Gastrocnemius medialis (tissue), 4 donors: ENCODE data around the gene TK1. TPM values are rescaled to one million over a fixed set of nuclear protein-coding genes. Genes with fewer than 3 reads are reported as not detected.

Experiments
- ATAC-seq, 2 donors: fragments of 150-250 bp; one replicate each; pipeline ENCODE4 v1.9.1; 2016
- DNase-seq, 2 donors: peaks; one replicate each; pipeline ENCODE4 v3.0.0-alpha.2; 2019
- H3K27ac ChIP-seq, 4 donors: fragments of 200-600 bp; sonication (generic); 1 replicate in 1 of 4; 2 replicates in 3 of 4; pipeline ENCODE4 v1.5.1; 2016 to 2018; ENCODE audit warnings: mild to moderate bottlenecking in 2 of 4, moderate library complexity in 1 of 4
- H3K27me3 ChIP-seq, 3 donors: fragments of 200-600 bp; sonication (generic) in 2 of 3; 1 replicate in 1 of 3; 2 replicates in 2 of 3; pipeline versions ENCODE4 v1.5.1 to v1.6.0; 2016 to 2019; ENCODE audit warnings: mild to moderate bottlenecking in 1 of 3, moderate library complexity in 1 of 3
- H3K36me3 ChIP-seq, 2 donors: fragments of 200-600 bp; sonication (generic) in 1 of 2; one replicate each; pipeline ENCODE4 v1.5.1; 2017 to 2018
- H3K4me1 ChIP-seq, 2 donors: fragments of 200-600 bp; sonication (generic) in 1 of 2; one replicate each; pipeline ENCODE4 v1.5.1; 2016 to 2017; ENCODE audit warnings: mild to moderate bottlenecking in 2 of 2
- H3K4me3 ChIP-seq, 4 donors: fragments of 200-600 bp; sonication (generic) in 3 of 4; 1 replicate in 1 of 4; 2 replicates in 3 of 4; pipeline ENCODE4 v1.5.1; 2016 to 2019; ENCODE audit warnings: mild to moderate bottlenecking in 2 of 4
- H3K9me3 ChIP-seq, 3 donors: fragments of 200-600 bp; sonication (generic) in 2 of 3; 1 replicate in 1 of 3; 2 replicates in 2 of 3; pipeline ENCODE4 v1.5.1; 2016 to 2019
- POLR2A ChIP-seq, 2 donors: fragments of 450-650 bp; IDR thresholded peaks; one replicate each; pipeline ENCODE4 v1.6.1; 2017; ENCODE audit warnings: antibody characterized with exemption in 2 of 2, mild to moderate bottlenecking in 2 of 2, moderate library complexity in 2 of 2
- in situ Hi-C, 4 donors: fragments of 200-750 bp; cut with MboI; loops; one replicate each; pipeline versions ENCODE4 v1.15.0 to v1.8.0; 2017; ENCODE audit warnings: low sequenced_read_pairs in 4 of 4
- intact Hi-C: fragments of 100-400 bp; cut with DNase I; formaldehyde crosslinking; loops from one replicate; pipeline ENCODE4 v1.15.1; 2023; ENCODE audit warnings: low total_unique reads
- total RNA-seq, 4 donors: library from RNA; depleted of rRNA; stranded (reverse); fragments of >200 nt; gene quantifications; one replicate each; pipeline versions ENCODE4 v1.1.0 to v1.2.3, GENCODE V29; 2016
- TF ChIP-seq, protein P1 (sequence below), 5 experiments: fragments of 450-650 bp in 3 of 5; fragments of 200-600 bp in 2 of 5; sonication (generic) in 2 of 5; IDR thresholded peaks in 4 of 5; conservative IDR thresholded peaks in 1 of 5; 1 replicate in 4 of 5; 2 replicates in 1 of 5; pipeline ENCODE4 v1.5.1; 2016 to 2019; ENCODE audit warnings: antibody characterized with exemption in 5 of 5, mild to moderate bottlenecking in 3 of 5, moderate library complexity in 3 of 5

TK1 gene
- total RNA-seq, 4 donors from 2014 or later: 0.22 to 2.1 (median 0.60) TPM

DNA sequence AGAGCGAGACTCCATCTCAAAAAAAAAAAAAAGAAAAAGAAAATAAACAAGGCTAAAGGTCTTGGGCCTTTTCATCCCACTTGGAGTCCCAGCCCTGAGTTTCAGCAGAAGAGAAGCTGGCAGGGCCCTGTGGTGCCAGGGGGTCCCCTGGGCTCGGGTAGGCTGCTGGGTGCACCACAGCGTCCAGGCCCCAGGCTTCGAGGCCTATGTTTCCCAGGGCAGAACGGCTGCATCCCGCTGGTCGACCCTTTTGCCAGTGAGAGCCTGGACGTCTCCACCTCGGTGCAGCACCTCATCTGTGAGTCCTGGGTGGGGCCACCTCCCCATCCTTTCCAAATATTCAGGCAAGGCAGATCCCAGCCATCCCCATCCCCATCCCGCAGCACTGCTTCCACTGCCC lies 46.8 kb upstream of the TK1 start:
- Histone ChIP-seq H3K27ac (no peak overlapping the region), H3K27me3 (peaks cover 18 to 30% (median 21%) of the 10 kb centered on the region in 3 donors), H3K4me1 (peaks cover 0 to 4% of the 10 kb centered on the region in 2 donors), H3K9me3 (no peaks in the 10 kb centered on the region), H3K36me3 (no peaks in the 10 kb centered on the region), H3K4me3 (no peak overlapping the region)
- ATAC-seq (no peak), DNase-seq (no peak)
- in situ Hi-C loops: no loop called here
- no peak for TF ChIP-seq POLR2A (IDR thresholded peaks at IDR 0.05)
- TF ChIP-seq, protein P1, sequence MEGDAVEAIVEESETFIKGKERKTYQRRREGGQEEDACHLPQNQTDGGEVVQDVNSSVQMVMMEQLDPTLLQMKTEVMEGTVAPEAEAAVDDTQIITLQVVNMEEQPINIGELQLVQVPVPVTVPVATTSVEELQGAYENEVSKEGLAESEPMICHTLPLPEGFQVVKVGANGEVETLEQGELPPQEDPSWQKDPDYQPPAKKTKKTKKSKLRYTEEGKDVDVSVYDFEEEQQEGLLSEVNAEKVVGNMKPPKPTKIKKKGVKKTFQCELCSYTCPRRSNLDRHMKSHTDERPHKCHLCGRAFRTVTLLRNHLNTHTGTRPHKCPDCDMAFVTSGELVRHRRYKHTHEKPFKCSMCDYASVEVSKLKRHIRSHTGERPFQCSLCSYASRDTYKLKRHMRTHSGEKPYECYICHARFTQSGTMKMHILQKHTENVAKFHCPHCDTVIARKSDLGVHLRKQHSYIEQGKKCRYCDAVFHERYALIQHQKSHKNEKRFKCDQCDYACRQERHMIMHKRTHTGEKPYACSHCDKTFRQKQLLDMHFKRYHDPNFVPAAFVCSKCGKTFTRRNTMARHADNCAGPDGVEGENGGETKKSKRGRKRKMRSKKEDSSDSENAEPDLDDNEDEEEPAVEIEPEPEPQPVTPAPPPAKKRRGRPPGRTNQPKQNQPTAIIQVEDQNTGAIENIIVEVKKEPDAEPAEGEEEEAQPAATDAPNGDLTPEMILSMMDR (IDR thresholded peaks at IDR 0.05 in 4 of 5, conservative IDR thresholded peaks at IDR 0.05 in 1 of 5): no peak
- intact Hi-C loops: no loop called here

DNA sequence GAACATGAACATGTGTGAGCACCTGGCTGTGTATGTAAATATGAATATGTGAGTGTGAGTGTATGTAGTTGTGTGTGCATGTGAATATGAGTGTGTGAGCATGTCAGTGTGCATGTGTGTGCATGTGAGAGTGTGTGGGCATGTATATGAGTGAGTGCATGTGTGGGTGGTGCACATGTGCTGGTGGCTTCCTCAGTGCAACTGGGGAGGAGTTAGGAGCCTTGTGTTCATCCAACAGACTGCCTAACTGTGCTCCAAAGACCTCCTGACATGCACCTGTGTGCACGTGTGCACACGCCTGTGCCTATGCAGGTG lies 46.0 kb upstream of the TK1 start:
- intact Hi-C loops (no loop called here), in situ Hi-C loops (no loop called here)
- TF ChIP-seq, protein P1 (IDR thresholded peaks at IDR 0.05 in 4 of 5, conservative IDR thresholded peaks at IDR 0.05 in 1 of 5): no peak
- TF ChIP-seq POLR2A (IDR thresholded peaks at IDR 0.05): no peak
- no peak for DNase-seq
- Histone ChIP-seq H3K9me3 (no peaks in the 10 kb centered on the region), H3K4me1 (peaks cover 0 to 4% of the 10 kb centered on the region in 2 donors), H3K4me3 (no peak overlapping the region), H3K27ac (no peak overlapping the region), H3K27me3 (peaks cover 18 to 30% (median 21%) of the 10 kb centered on the region in 3 donors), H3K36me3 (no peaks in the 10 kb centered on the region)
- no peak for ATAC-seq

DNA sequence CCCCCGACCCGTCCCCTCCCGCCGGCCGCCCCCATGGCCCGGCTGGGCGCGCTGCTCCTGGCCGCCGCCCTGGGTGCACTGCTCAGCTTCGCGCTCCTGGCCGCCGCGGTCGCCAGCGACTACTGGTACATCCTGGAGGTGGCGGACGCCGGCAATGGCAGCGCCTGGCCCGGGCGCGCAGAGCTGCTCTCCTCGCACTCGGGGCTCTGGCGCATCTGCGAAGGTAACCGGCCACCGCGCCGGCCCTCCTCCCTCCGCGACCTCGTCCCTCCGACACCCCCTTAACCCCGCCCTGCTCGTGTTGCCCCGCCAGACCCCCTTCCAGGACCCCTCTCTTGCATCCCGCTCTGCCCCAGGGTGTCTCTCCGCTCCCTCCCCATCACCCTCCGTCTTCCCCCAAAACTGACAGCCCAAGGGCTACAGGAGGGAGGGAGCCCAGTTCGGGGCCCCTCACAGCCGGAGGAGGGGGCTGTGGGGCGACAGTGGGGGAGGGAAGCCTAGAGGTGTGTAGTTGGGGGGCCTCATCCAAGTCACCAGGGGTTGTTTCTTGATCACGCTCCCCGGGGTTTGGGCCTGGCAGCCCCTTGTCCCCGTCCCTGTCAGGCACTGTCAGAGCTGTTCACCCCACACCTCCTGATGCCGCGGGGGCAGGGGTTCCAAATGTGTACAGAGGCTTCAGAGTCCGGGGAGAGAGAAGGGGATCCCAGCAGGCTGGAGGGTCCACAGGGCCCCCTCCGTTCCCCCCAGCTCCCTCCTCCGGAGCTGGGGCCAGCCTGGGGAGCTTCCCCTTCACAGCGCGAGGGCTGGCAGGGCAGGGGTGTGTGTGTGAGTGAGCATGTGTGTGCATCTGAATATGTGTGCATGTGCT lies 45.4 kb upstream of the TK1 start:
- H3K27me3 ChIP-seq: peaks cover 21 to 33% (median 22%) of the 10 kb centered on the region in 3 donors
- intact Hi-C loops: no loop called here

DNA sequence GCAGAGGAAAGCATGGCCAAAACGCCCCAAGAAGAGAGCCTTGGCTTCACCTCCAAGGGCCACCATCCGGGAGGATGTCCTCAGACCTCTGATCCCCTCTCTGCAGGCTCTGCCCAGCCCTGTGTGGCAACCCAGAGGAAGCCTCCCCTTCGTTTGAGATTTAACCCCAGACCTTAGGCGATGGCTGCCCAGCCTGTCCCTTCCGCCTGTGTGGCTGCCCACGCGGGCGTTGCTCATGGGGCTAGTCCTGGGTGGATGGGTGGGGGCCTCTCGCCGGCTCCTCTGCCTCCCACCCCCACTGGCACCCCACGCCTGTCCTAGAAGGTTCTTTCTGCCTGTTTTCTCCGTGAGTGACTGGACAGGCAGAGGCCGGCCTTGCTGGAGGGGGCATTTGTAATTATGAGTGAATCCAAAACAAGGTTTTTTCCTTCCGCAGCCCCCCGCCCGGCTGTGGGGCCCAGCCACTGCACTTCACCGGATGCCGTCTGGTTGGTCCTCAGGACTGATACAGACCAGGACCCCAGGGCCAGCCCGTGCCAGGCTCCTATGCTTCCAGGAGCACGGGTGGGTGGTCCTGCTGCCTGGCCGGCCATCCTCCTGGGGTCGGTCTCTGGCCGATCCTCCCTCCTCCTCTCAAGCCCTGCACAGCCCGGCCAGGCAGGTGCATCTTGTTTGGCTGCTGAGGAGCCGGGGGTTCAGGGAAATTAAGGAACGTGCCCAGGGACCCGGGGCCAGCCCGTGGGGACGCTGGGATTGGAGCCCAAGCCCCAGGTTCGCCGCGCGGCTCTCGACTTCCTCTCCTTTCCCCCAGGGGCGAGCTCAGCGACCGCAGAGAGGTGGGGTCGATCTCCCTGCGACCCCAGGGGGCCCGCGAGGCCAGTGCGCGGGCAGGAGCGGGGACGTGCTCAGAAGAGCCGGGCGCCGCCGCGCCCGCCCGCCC lies 44.4 kb upstream of the TK1 start, which contains the start of gene TMEM235:
TMEM235 (plus strand) TSS at position 636 of the 940 bp plus-strand sequence. CDS start 393 bp downstream, outside the sequence.
- Histone ChIP-seq H3K4me3 (no peak within 1 kb of the TSS), H3K4me1 (no peaks in the 10 kb centered on the region), H3K9me3 (no peaks in the 10 kb centered on the region), H3K27ac (no peak within 1 kb of the TSS), H3K36me3 (no peaks in the 10 kb centered on the region), H3K27me3 (peaks cover 22 to 33% (median 29%) of the 10 kb centered on the region in 3 donors)
- DNase-seq (no peak), ATAC-seq (no peak)
- TF ChIP-seq, protein P1 (IDR thresholded peaks at IDR 0.05 in 4 of 5, conservative IDR thresholded peaks at IDR 0.05 in 1 of 5): no peak
- no peak for TF ChIP-seq POLR2A (IDR thresholded peaks at IDR 0.05)
- in situ Hi-C loops: no loop called here
- intact Hi-C loops: no loop called here

More for the DNA sequence above, 45.4 kb upstream of the TK1 start:
- Histone ChIP-seq H3K27ac (no peak overlapping the region), H3K4me1 (no peaks in the 10 kb centered on the region), H3K4me3 (no peak overlapping the region), H3K36me3 (no peaks in the 10 kb centered on the region), H3K9me3 (no peaks in the 10 kb centered on the region)
- ATAC-seq: no peak
- TF ChIP-seq, protein P1 (IDR thresholded peaks at IDR 0.05 in 4 of 5, conservative IDR thresholded peaks at IDR 0.05 in 1 of 5): no peak
- no peak for TF ChIP-seq POLR2A (IDR thresholded peaks at IDR 0.05)
- no peak for DNase-seq
- in situ Hi-C loops: no loop called here
